GM23338 (cell line): Measurements from ENCODE around the gene HSF2BP. TPM values are rescaled to one million over a fixed set of nuclear protein-coding genes. Genes with fewer than 3 reads are reported as not detected.

Experiments
- ATAC-seq: fragments of 200-7000 bp; cut with Tn5 transposase; 3 replicates; pipeline ENCODE4 v1.9.1; 2020
- DNase-seq: peaks from one replicate; pipeline ENCODE4 v3.0.0-alpha.2; 2015; ENCODE audit warnings: low spot score
- H2AFZ ChIP-seq: fragments of 200-600 bp; sonication (generic); 2 replicates; pipeline ENCODE4 v1.8.0; 2016; ENCODE audit warnings: antibody characterized with exemption, mild to moderate bottlenecking, moderate library complexity
- H3F3A ChIP-seq: fragments of 200-600 bp; sonication (generic); replicated peaks from 2 replicates; pipeline ENCODE4 v1.8.0; 2017; ENCODE audit warnings: antibody characterized with exemption, mixed run types, low read depth
- H3K27ac ChIP-seq: fragments of 200-600 bp; sonication (generic); 2 replicates; pipeline ENCODE4 v1.6.1; 2016; ENCODE audit warnings: low read depth
- H3K27me3 ChIP-seq: fragments of 200-600 bp; sonication (generic); 2 replicates; pipeline ENCODE4 v1.8.0; 2016; ENCODE audit warnings: mild to moderate bottlenecking, mixed run types, moderate library complexity; ENCODE audit not compliant: insufficient read depth
- H3K36me3 ChIP-seq: fragments of 200-600 bp; sonication (generic); 2 replicates; pipeline ENCODE4 v1.8.0; 2016; ENCODE audit warnings: mild to moderate bottlenecking; ENCODE audit not compliant: insufficient read depth
- H3K4me1 ChIP-seq: fragments of 200-600 bp; sonication (generic); 2 replicates; pipeline ENCODE4 v1.8.0; 2016; ENCODE audit warnings: mild to moderate bottlenecking, moderate library complexity; ENCODE audit not compliant: insufficient read depth
- H3K4me2 ChIP-seq: fragments of 200-600 bp; sonication (generic); 2 replicates; pipeline ENCODE4 v1.7.1; 2017; ENCODE audit warnings: mixed run types
- H3K4me3 ChIP-seq: fragments of 200-600 bp; sonication (generic); 2 replicates; pipeline ENCODE4 v1.6.1; 2016; ENCODE audit warnings: mixed run types
- H3K79me2 ChIP-seq: fragments of 200-600 bp; sonication (generic); replicated peaks from 2 replicates; pipeline ENCODE4 v1.8.0; 2017; ENCODE audit warnings: mild to moderate bottlenecking; ENCODE audit not compliant: insufficient read depth
- H3K9me2 ChIP-seq: fragments of 200-600 bp; sonication (generic); 2 replicates; pipeline ENCODE4 v1.8.0; 2017; ENCODE audit not compliant: insufficient read depth
- H4K20me1 ChIP-seq: fragments of 200-600 bp; sonication (generic); replicated peaks from 2 replicates; pipeline ENCODE4 v1.8.0; 2017; ENCODE audit warnings: mild to moderate bottlenecking; ENCODE audit not compliant: insufficient read depth
- H3K27ac Mint-ChIP-seq: 2 replicates; pipeline ENCODE4 v1.8.0; 2020; ENCODE audit warnings: inconsistent platforms, mild to moderate bottlenecking, moderate library complexity, mixed read lengths
- H3K27me3 Mint-ChIP-seq: 3 replicates; pipeline ENCODE4 v1.8.0; 2022; ENCODE audit warnings: low read depth, mild to moderate bottlenecking, moderate library complexity, mixed read lengths, inconsistent platforms; ENCODE audit not compliant: insufficient read depth, poor library complexity
- H3K36me3 Mint-ChIP-seq: 3 replicates; pipeline ENCODE4 v1.8.0; 2021; ENCODE audit warnings: low read depth, mild to moderate bottlenecking, inconsistent platforms, moderate library complexity, mixed read lengths
- H3K4me1 Mint-ChIP-seq: 3 replicates; pipeline ENCODE4 v1.8.0; 2020; ENCODE audit warnings: mild to moderate bottlenecking, inconsistent platforms, mixed read lengths
- H3K4me3 Mint-ChIP-seq: 3 replicates; pipeline ENCODE4 v1.8.0; 2021; ENCODE audit warnings: moderate library complexity, mild to moderate bottlenecking, inconsistent platforms, mixed read lengths
- H3K9me3 Mint-ChIP-seq: 3 replicates; pipeline ENCODE4 v1.8.0; 2020; ENCODE audit warnings: moderate library complexity, mild to moderate bottlenecking, inconsistent platforms, mixed read lengths
- CREB1 ChIP-seq: fragments of 250-450 bp; sonication (Bioruptor Pico); IDR thresholded peaks from 2 replicates; pipeline ENCODE4 v1.5.0; 2020; ENCODE audit warnings: low read depth, mild to moderate bottlenecking, moderate library complexity
- CTCF ChIP-seq, 2 experiments: fragments of 200-600 bp in 1 of 2; sonication (generic) in 1 of 2; conservative IDR thresholded peaks; 2 replicates each; pipeline versions ENCODE4 v1.5.1 to v1.6.1; 2016 to 2017; ENCODE audit warnings: antibody characterized with exemption in 2 of 2, low read depth in 2 of 2, mild to moderate bottlenecking in 2 of 2, moderate library complexity in 1 of 2
- ETS1 ChIP-seq: IDR thresholded peaks from 2 replicates; pipeline ENCODE4 v1.6.1; 2016; ENCODE audit warnings: antibody characterized with exemption
- EZH2 ChIP-seq: fragments of 200-600 bp; sonication (generic); IDR thresholded peaks from one replicate; pipeline ENCODE4 v1.8.0; 2017; ENCODE audit warnings: antibody characterized with exemption, mild to moderate bottlenecking, low read depth; ENCODE audit not compliant: unreplicated experiment
- JUNB ChIP-seq: IDR thresholded peaks from one replicate; pipeline ENCODE4 v1.6.1; 2016; ENCODE audit warnings: antibody characterized with exemption; ENCODE audit not compliant: unreplicated experiment
- NANOG ChIP-seq: IDR thresholded peaks from 2 replicates; pipeline ENCODE4 v1.6.1; 2016; ENCODE audit warnings: antibody characterized with exemption, borderline replicate concordance
- POLR2AphosphoS5 ChIP-seq: IDR thresholded peaks from 2 replicates; pipeline ENCODE4 v1.6.1; 2016; ENCODE audit warnings: antibody characterized with exemption, low read depth
- REST ChIP-seq: IDR thresholded peaks from one replicate; pipeline ENCODE4 v1.6.1; 2018; ENCODE audit warnings: antibody characterized with exemption; ENCODE audit not compliant: unreplicated experiment
- STAT1 ChIP-seq: IDR thresholded peaks from one replicate; pipeline ENCODE4 v1.6.1; 2016; ENCODE audit warnings: antibody characterized with exemption; ENCODE audit not compliant: unreplicated experiment
- ZNF114 ChIP-seq: fragments of 250-450 bp; sonication (Bioruptor Pico); IDR thresholded peaks from 2 replicates; pipeline ENCODE4 v1.5.0; 2020; ENCODE audit warnings: mild to moderate bottlenecking, moderate library complexity
- ZNF331 ChIP-seq: fragments of 250-450 bp; sonication (Bioruptor Pico); IDR thresholded peaks from 2 replicates; pipeline ENCODE4 v1.5.0; 2020; ENCODE audit warnings: low read depth, mild to moderate bottlenecking, moderate library complexity
- ZNF462 ChIP-seq: fragments of 250-450 bp; sonication (Bioruptor Pico); IDR thresholded peaks from 2 replicates; pipeline ENCODE4 v1.5.0; 2020; ENCODE audit warnings: mild to moderate bottlenecking, moderate library complexity
- polyA plus RNA-seq: library from polyadenylated mRNA; unstranded; fragments of >200 nt; fragmentation: Nextera tagmentation; extraction: Ambion mirVana; gene quantifications from 2 replicates; pipeline ENCODE4 v1.2.1, GENCODE V29; 2016
- total RNA-seq: library from RNA; depleted of rRNA; stranded (reverse); fragments of >200 nt; shearing (Covaris generic); gene quantifications from 2 replicates; pipeline ENCODE4 v1.2.3, GENCODE V29; 2014

Gene HSF2BP
- total and polyA plus RNA-seq, 2 experiments from 2014 or later = 0.78 to 2.0 TPM

- H3K4me1 ChIP-seq = peaks cover 19% of the 10 kb centered on the region
- peaks cover 9% of the 10 kb centered on the region; the same call in 1 of the 2 replicates for H3F3A ChIP-seq
- no peak overlapping the region for H3K4me3 ChIP-seq
- H3K4me3 Mint-ChIP-seq = no peak overlapping the region
- no peaks in the 10 kb centered on the region for H3K9me2 ChIP-seq
- H3K36me3 Mint-ChIP-seq = no peaks in the 10 kb centered on the region
- ATAC-seq (no peak), DNase-seq (no peak)
- H3K27ac Mint-ChIP-seq = no peak overlapping the region
- H2AFZ ChIP-seq = no peak overlapping the region
- no peak overlapping the region for H3K4me2 ChIP-seq
- no peaks in the 10 kb centered on the region for H3K9me3 Mint-ChIP-seq
- no peaks in the 10 kb centered on the region for H4K20me1 ChIP-seq
- H3K27me3 Mint-ChIP-seq = peaks cover 4% of the 10 kb centered on the region
- H3K79me2 ChIP-seq = no peaks in the 10 kb centered on the region
- H3K27ac ChIP-seq = no peak overlapping the region
- H3K36me3 ChIP-seq = no peaks in the 10 kb centered on the region
- TF ChIP-seq ZNF114 (CRISPR knock-in tag) = no peak
- no peak for TF ChIP-seq CREB1 (CRISPR knock-in tag)
- no peak for TF ChIP-seq ZNF462 (CRISPR knock-in tag)
- TF ChIP-seq STAT1 = no peak
- no peak for TF ChIP-seq ZNF331 (CRISPR knock-in tag)
- no peak for TF ChIP-seq NANOG
- no peak for TF ChIP-seq POLR2AphosphoS5
- TF ChIP-seq ETS1 = no peak
- no peak for TF ChIP-seq CTCF (conservative IDR thresholded peaks at IDR 0.05; ENCODE audit: low read depth in 2 of 2)
- TF ChIP-seq JUNB = no peak
- TF ChIP-seq REST = no peak
- TF ChIP-seq EZH2 = no peak
- H3K4me1 Mint-ChIP-seq = peaks cover 28% of the 10 kb centered on the region
- H3K27me3 ChIP-seq = no peaks in the 10 kb centered on the region
Measured at GRCh38 chr21:43707462-43707861, 48.2 kb upstream of the HSF2BP start.
